SK-N-SH (cell line): Measurements from ENCODE around the gene ANO9. TPM values are rescaled to one million over a fixed set of nuclear protein-coding genes. Genes with fewer than 3 reads are reported as not detected.

ENCODE experiments used
- CTCF ChIA-PET: fragments of 300-600, 350-600 bp; formaldehyde crosslinking; extraction: SDS; loops from one replicate; lab custom pipeline; 2021; lab: Yijun Ruan, JAX
- POLR2A ChIA-PET: fragments of 350-600 bp; sonication (Branson Sonifier 250); formaldehyde crosslinking; extraction: SDS; loops from one replicate; lab custom pipeline; 2020; ENCODE audit warnings: antibody characterized with exemption, inconsistent platforms; lab: Yijun Ruan, JAX
- DNase-seq: peaks from one replicate; pipeline ENCODE4 v3.0.0; 2012
- H2AFZ ChIP-seq: fragments of 200-600 bp; sonication (generic); 2 replicates; pipeline ENCODE4 v1.8.1; 2016; ENCODE audit warnings: antibody characterized with exemption, mild to moderate bottlenecking, low read depth
- H3F3A ChIP-seq: fragments of 200-600 bp; sonication (generic); replicated peaks from 2 replicates; pipeline ENCODE3; 2016; ENCODE audit warnings: antibody characterized with exemption, mild to moderate bottlenecking; ENCODE audit not compliant: insufficient read depth
- H3K27ac ChIP-seq, 2 experiments: fragments of 200-500 bp in 1 of 2; fragments of 200-600 bp in 1 of 2; sonication (Bioruptor generic) in 1 of 2; sonication (generic), shearing (Covaris generic) in 1 of 2; 2 replicates each; pipeline versions ENCODE4 v1.5.1 to v1.6.1; 2014 to 2016; ENCODE audit warnings: low read depth in 2 of 2, inconsistent platforms in 1 of 2, low read length in 1 of 2, mild to moderate bottlenecking in 1 of 2, mixed read lengths in 1 of 2
- H3K27me3 ChIP-seq: fragments of 200-600 bp; sonication (generic), shearing (Covaris generic); 2 replicates; pipeline ENCODE4 v1.6.1; 2016; ENCODE audit warnings: mixed run types; ENCODE audit not compliant: insufficient read depth
- H3K36me3 ChIP-seq, 2 experiments: fragments of 200-500 bp in 1 of 2; fragments of 200-600 bp in 1 of 2; sonication (Bioruptor generic) in 1 of 2; sonication (generic) in 1 of 2; replicated peaks in 1 of 2; 2 replicates each; pipeline versions ENCODE3 to v1.5.1; 2014 to 2016; ENCODE audit warnings: low read length in 1 of 2, mild to moderate bottlenecking in 1 of 2; ENCODE audit not compliant: insufficient read depth in 2 of 2, control insufficient read depth in 1 of 2
- H3K4me1 ChIP-seq, 2 experiments: fragments of 200-500 bp in 1 of 2; fragments of 200-600 bp in 1 of 2; sonication (Bioruptor generic) in 1 of 2; sonication (generic), shearing (Covaris generic) in 1 of 2; 2 replicates each; pipeline versions ENCODE4 v1.5.1 to v1.6.1; 2014 to 2016; ENCODE audit warnings: low read depth in 1 of 2, low read length in 1 of 2, mixed run types in 1 of 2; ENCODE audit not compliant: insufficient read depth in 2 of 2, control insufficient read depth in 1 of 2
- H3K4me2 ChIP-seq: fragments of 200-600 bp; sonication (generic), shearing (Covaris generic); 2 replicates; pipeline ENCODE4 v1.6.1; 2017; ENCODE audit warnings: mixed run types
- H3K4me3 ChIP-seq, 2 experiments: fragments of 200-500 bp in 1 of 2; fragments of 200-600 bp in 1 of 2; sonication (Bioruptor generic) in 1 of 2; sonication (generic), shearing (Covaris generic) in 1 of 2; 2 replicates each; pipeline versions ENCODE4 v1.5.1 to v1.8.1; 2014 to 2016; ENCODE audit warnings: low read depth in 2 of 2, inconsistent platforms in 1 of 2, low read length in 1 of 2, mild to moderate bottlenecking in 1 of 2, mixed read lengths in 1 of 2, moderate library complexity in 1 of 2
- H3K79me2 ChIP-seq: fragments of 200-600 bp; sonication (generic); 2 replicates; pipeline ENCODE4 v1.8.1; 2017; ENCODE audit warnings: mild to moderate bottlenecking; ENCODE audit not compliant: insufficient read depth
- H3K9ac ChIP-seq: fragments of 200-600 bp; sonication (generic); 2 replicates; pipeline ENCODE4 v1.6.1; 2017; ENCODE audit warnings: mixed run types
- H3K9me2 ChIP-seq: fragments of 200-600 bp; sonication (generic); 2 replicates; pipeline ENCODE4 v1.6.1; 2017; ENCODE audit warnings: mixed run types
- H3K9me3 ChIP-seq: fragments of 200-600 bp; sonication (generic); 2 replicates; pipeline ENCODE4 v1.6.1; 2017; ENCODE audit warnings: mixed run types, mild to moderate bottlenecking, moderate library complexity
- H4K20me1 ChIP-seq: fragments of 200-600 bp; sonication (generic); 2 replicates; pipeline ENCODE4 v1.6.1; 2017; ENCODE audit warnings: mild to moderate bottlenecking, mixed run types; ENCODE audit not compliant: insufficient read depth
- ELF1 ChIP-seq: IDR thresholded peaks from 2 replicates; pipeline ENCODE4 v1.4.0; 2012
- EZH2phosphoT487 ChIP-seq: fragments of 200-600 bp; sonication (generic); IDR thresholded peaks from 2 replicates; pipeline ENCODE4 v1.6.1; 2017; ENCODE audit warnings: low read depth, mixed run types, mild to moderate bottlenecking, antibody characterized with exemption, moderate library complexity, borderline replicate concordance
- FOXM1 ChIP-seq: IDR thresholded peaks from 2 replicates; pipeline ENCODE4 v1.4.0; 2012; ENCODE audit warnings: low read depth, mild to moderate bottlenecking
- MEF2A ChIP-seq: IDR thresholded peaks from 2 replicates; pipeline ENCODE4 v1.4.0; 2012; ENCODE audit warnings: low read depth, borderline replicate concordance
- RCOR1 ChIP-seq: fragments of 150-350 bp; IDR thresholded peaks from 2 replicates; pipeline ENCODE4 v1.6.1; 2017; ENCODE audit warnings: antibody characterized with exemption, low read length
- REST ChIP-seq: IDR thresholded peaks from 2 replicates; pipeline ENCODE4 v1.6.1; 2012; ENCODE audit warnings: mild to moderate bottlenecking, low read depth, low read length, moderate library complexity
- RXRA ChIP-seq: IDR thresholded peaks from 2 replicates; pipeline ENCODE4 v1.4.0; 2012; ENCODE audit warnings: low read depth, mild to moderate bottlenecking, borderline replicate concordance
- TAF1 ChIP-seq: IDR thresholded peaks from 2 replicates; pipeline ENCODE4 v1.6.1; 2012; ENCODE audit warnings: low read depth, mild to moderate bottlenecking, low read length, moderate library complexity, borderline replicate concordance
- WGBS: methylation state at CpG from one replicate; pipeline ENCODE4 v1.1.6; 2017; ENCODE audit warnings: low lambda C conversion rate; 5-methylcytosine and 5-hydroxymethylcytosine counted together
- polyA plus RNA-seq, 3 experiments: library from polyadenylated mRNA; depleted of rRNA; stranded (reverse); fragments of >200 nt; gene quantifications; 2 replicates each; pipeline ENCODE4 v1.2.3, GENCODE V29; 2012
- TF ChIP-seq, protein P1 (sequence below): IDR thresholded peaks from 2 replicates; pipeline ENCODE4; 2012
- TF ChIP-seq, protein P2 (sequence below): fragments of 150-350 bp; IDR thresholded peaks from 2 replicates; pipeline ENCODE4 v1.6.1; 2016; ENCODE audit warnings: mild to moderate bottlenecking, low read depth, low read length

ANO9 gene
- polyA plus RNA-seq, 1 of the 3 experiments (the other 2 are of a cell fraction): 0.12 TPM

GRCh38 chr11:376531-377173 lies 65.2 kb downstream of the ANO9 start (continued):
- TF ChIP-seq TAF1: no peak
- no peak for TF ChIP-seq RCOR1
- TF ChIP-seq, all 33 proteins: peak for 0

- POLR2A ChIA-PET: no interaction called here
- no peak overlapping the region for H3K4me2 ChIP-seq
- peaks cover 0 to 25% of the 10 kb centered on the region in 2 experiments for H3K36me3 ChIP-seq
- H3K9ac ChIP-seq: no peak overlapping the region
- H3K9me2 ChIP-seq: no peaks in the 10 kb centered on the region
- H3K9me3 ChIP-seq: no peaks in the 10 kb centered on the region
- H3K4me1 ChIP-seq: peaks cover 0 to 14% of the 10 kb centered on the region in 2 experiments; a peak in 1 of 4 replicates
- no peak overlapping the region for H3K4me3 ChIP-seq
- 92% methylated on average over 21 of the region's 41 CpGs for WGBS
- no peak for TF ChIP-seq RCOR1
- TF ChIP-seq ELF1: no peak
- no peak for TF ChIP-seq REST
- TF ChIP-seq RXRA: no peak
- no peak for TF ChIP-seq MEF2A
- no peak for TF ChIP-seq FOXM1
- TF ChIP-seq, protein P1, sequence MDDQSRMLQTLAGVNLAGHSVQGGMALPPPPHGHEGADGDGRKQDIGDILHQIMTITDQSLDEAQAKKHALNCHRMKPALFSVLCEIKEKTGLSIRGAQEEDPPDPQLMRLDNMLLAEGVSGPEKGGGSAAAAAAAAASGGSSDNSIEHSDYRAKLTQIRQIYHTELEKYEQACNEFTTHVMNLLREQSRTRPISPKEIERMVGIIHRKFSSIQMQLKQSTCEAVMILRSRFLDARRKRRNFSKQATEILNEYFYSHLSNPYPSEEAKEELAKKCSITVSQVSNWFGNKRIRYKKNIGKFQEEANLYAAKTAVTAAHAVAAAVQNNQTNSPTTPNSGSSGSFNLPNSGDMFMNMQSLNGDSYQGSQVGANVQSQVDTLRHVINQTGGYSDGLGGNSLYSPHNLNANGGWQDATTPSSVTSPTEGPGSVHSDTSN: no peak
- no peak for TF ChIP-seq EZH2phosphoT487
- TF ChIP-seq, protein P2, sequence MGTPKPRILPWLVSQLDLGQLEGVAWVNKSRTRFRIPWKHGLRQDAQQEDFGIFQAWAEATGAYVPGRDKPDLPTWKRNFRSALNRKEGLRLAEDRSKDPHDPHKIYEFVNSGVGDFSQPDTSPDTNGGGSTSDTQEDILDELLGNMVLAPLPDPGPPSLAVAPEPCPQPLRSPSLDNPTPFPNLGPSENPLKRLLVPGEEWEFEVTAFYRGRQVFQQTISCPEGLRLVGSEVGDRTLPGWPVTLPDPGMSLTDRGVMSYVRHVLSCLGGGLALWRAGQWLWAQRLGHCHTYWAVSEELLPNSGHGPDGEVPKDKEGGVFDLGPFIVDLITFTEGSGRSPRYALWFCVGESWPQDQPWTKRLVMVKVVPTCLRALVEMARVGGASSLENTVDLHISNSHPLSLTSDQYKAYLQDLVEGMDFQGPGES: no peak
- H3K27me3 ChIP-seq: no peaks in the 10 kb centered on the region
- peak; percentile 43 for DNase-seq
- no peaks in the 10 kb centered on the region for H4K20me1 ChIP-seq
- H3K27ac ChIP-seq: no peak overlapping the region
- CTCF ChIA-PET: interaction anchor here (2.5 kb wide), 1 partner anchor 21 kb away, joined by 8 read pairs; no protein-coding TSS in a partner anchor
- no peak overlapping the region for H2AFZ ChIP-seq
- H3K79me2 ChIP-seq: no peaks in the 10 kb centered on the region
- no peaks in the 10 kb centered on the region for H3F3A ChIP-seq
These were observed 66.5 kb downstream of the ANO9 start for GRCh38 chr11:375065-376025.
